A549 treated with GW870086 at 1 μM for 4 hours (cell line): Measurements from ENCODE around the gene CSE1L. TPM values are rescaled to one million over a fixed set of nuclear protein-coding genes. Genes with fewer than 3 reads are reported as not detected.

Source experiments
- total RNA-seq: library from RNA; stranded (reverse); fragments of 200-300 nt; extraction: Qiagen RNA extraction; gene quantifications from 5 replicates; pipeline ENCODE4 v1.2.3, GENCODE V29; 2022; ENCODE audit warnings: low read depth

Gene CSE1L
- total RNA-seq = 85.1 to 106 TPM (median 92.0 TPM) in 5 replicates

DNA sequence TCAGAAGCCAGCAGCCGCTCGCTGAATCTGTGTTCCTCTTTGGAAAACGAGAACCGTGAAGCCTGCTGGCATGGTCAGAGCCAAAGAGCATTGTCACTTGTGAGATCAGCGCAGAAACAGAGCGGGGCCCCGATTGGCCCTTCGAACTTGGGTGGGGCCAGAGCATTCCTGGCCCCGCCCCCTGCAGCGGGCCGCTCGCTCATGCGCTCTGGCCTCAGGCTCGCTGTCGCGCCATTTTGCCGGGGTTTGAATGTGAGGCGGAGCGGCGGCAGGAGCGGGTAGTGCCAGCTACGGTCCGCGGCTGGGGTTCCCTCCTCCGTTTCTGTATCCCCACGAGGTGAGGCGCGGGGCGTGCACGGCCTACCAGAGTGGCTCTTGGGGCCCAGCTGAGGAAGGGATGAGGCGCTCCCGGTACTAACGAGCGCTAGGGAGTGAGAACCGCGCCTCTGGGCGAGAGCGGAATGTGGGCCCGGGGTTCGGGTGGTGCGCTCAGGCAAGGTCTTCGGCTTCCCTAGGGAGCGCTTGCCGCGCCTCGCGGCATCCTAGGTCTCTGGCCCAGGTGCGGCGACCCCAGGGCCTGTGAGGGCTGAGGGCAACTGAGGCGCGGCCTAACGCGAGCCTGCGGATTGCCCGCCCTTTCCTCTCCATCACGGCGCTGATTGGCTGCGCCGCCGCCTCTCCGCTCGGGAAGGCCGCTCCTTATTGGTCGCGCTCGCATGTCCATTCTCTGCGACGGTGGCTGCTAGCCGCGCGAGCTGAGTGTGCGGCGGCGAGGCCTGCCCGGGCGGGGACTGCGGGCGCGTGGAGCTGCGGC lies at the start of gene CSE1L:
Gene CSE1L (plus strand): TSS at position 226 of the 814 bp plus-strand sequence. CDS start 12,152 bp downstream, outside the sequence.

Other genes with a start within 250 kb of the CSE1L start
- 10.7 to 13.0 TPM (median 12.3 TPM) in 5 replicates for gene PREX1, start 218.3 kb upstream of the CSE1L start, total RNA-seq
- gene ARFGEF2, start 124.6 kb upstream of the CSE1L start, total RNA-seq = 9.9 to 15.7 TPM (median 14.3 TPM) in 5 replicates
- gene STAU1, start 142.0 kb downstream of the CSE1L start, total RNA-seq = 52.9 to 63.6 TPM (median 58.4 TPM) in 5 replicates
- 58.3 to 61.2 TPM (median 60.3 TPM) in 5 replicates for gene DDX27, start 173.1 kb downstream of the CSE1L start, total RNA-seq
- gene ZNFX1, start 231.7 kb downstream of the CSE1L start, total RNA-seq = 21.1 to 25.1 TPM (median 23.2 TPM) in 5 replicates